GM23248 (cell line): ENCODE results near the gene GINS1. TPM values are rescaled to one million over a fixed set of nuclear protein-coding genes. Genes with fewer than 3 reads are reported as not detected.

Experiments used
- DNase-seq: peaks from one replicate; pipeline ENCODE4 v3.0.0-alpha.2; 2015
- H2AFZ ChIP-seq: fragments of 200-600 bp; sonication (generic); 2 replicates; pipeline ENCODE4 v1.6.1; 2016; ENCODE audit warnings: antibody characterized with exemption
- H3F3A ChIP-seq: fragments of 200-600 bp; sonication (generic); 2 replicates; pipeline ENCODE4 v1.6.1; 2016; ENCODE audit warnings: mild to moderate bottlenecking, antibody characterized with exemption, mixed run types; ENCODE audit not compliant: insufficient read depth
- H3K27ac ChIP-seq: fragments of 200-600 bp; sonication (generic); 2 replicates; pipeline ENCODE4 v1.5.1; 2016; ENCODE audit warnings: mild to moderate bottlenecking
- H3K27me3 ChIP-seq: fragments of 200-600 bp; sonication (generic); replicated peaks from 2 replicates; pipeline ENCODE4 v1.6.1; 2016; ENCODE audit warnings: mild to moderate bottlenecking; ENCODE audit not compliant: insufficient read depth
- H3K36me3 ChIP-seq: fragments of 200-600 bp; sonication (generic); 2 replicates; pipeline ENCODE4 v1.6.1; 2016; ENCODE audit warnings: low read depth, mild to moderate bottlenecking
- H3K4me1 ChIP-seq: fragments of 200-600 bp; sonication (generic); 2 replicates; pipeline ENCODE4 v1.6.1; 2016; ENCODE audit warnings: mild to moderate bottlenecking; ENCODE audit not compliant: insufficient read depth
- H3K4me2 ChIP-seq: fragments of 200-600 bp; sonication (generic); one replicate; pipeline ENCODE4 v1.6.1; 2016; ENCODE audit warnings: mild to moderate bottlenecking; ENCODE audit not compliant: unreplicated experiment
- H3K4me3 ChIP-seq: fragments of 200-600 bp; sonication (generic); 2 replicates; pipeline ENCODE4 v1.5.1; 2016; ENCODE audit warnings: mild to moderate bottlenecking
- H3K79me2 ChIP-seq: fragments of 200-600 bp; sonication (generic); 2 replicates; pipeline ENCODE4 v1.6.1; 2016; ENCODE audit warnings: mild to moderate bottlenecking; ENCODE audit not compliant: insufficient read depth
- H3K9ac ChIP-seq: fragments of 200-600 bp; sonication (generic); 2 replicates; pipeline ENCODE4 v1.6.1; 2016; ENCODE audit warnings: mild to moderate bottlenecking
- H3K9me2 ChIP-seq: fragments of 200-600 bp; sonication (generic); 2 replicates; pipeline ENCODE4 v1.6.1; 2016; ENCODE audit warnings: mixed run types, mild to moderate bottlenecking, moderate library complexity; ENCODE audit not compliant: insufficient read depth
- H3K9me3 ChIP-seq: fragments of 200-600 bp; sonication (generic); one replicate; pipeline ENCODE4 v1.6.1; 2017; ENCODE audit warnings: low read depth
- H4K20me1 ChIP-seq: fragments of 200-600 bp; sonication (generic); 2 replicates; pipeline ENCODE4 v1.6.0; 2016; ENCODE audit not compliant: insufficient read depth
- EZH2 ChIP-seq: fragments of 200-600 bp; sonication (generic); IDR thresholded peaks from 2 replicates; pipeline ENCODE4 v1.6.1; 2018; ENCODE audit warnings: antibody characterized with exemption, mild to moderate bottlenecking; ENCODE audit not compliant: insufficient read depth, poor library complexity, severe bottlenecking
- EZH2phosphoT487 ChIP-seq: fragments of 200-600 bp; sonication (generic); IDR thresholded peaks from 2 replicates; pipeline ENCODE4 v1.6.1; 2018; ENCODE audit warnings: antibody characterized with exemption, moderate library complexity, mild to moderate bottlenecking, low read depth; ENCODE audit not compliant: insufficient read depth
- WGBS, 2 experiments: methylation state at CpG; one replicate each; pipeline ENCODE4 v1.1.6; 2015 to 2017; ENCODE audit warnings: low lambda C conversion rate in 2 of 2, low coverage in 1 of 2; ENCODE audit errors: missing lambda C conversion rate in 2 of 2; 5-methylcytosine and 5-hydroxymethylcytosine counted together
- in situ Hi-C: fragments of 300-500 bp; cut with MboI; formaldehyde crosslinking; loops from 2 replicates; pipeline ENCODE4 v1.15.0; 2020
- polyA plus RNA-seq: library from polyadenylated mRNA; unstranded; fragments of >200 nt; fragmentation: Nextera tagmentation; extraction: Ambion mirVana; gene quantifications from 2 replicates; pipeline ENCODE4 v1.2.1, GENCODE V29; 2016
- total RNA-seq: library from RNA; depleted of rRNA; stranded (reverse); fragments of >200 nt; shearing (Covaris generic); gene quantifications from 2 replicates; pipeline ENCODE4 v1.2.3, GENCODE V29; 2014

GINS1 gene
- total and polyA plus RNA-seq, 2 experiments from 2014 or later: 4.4 to 7.5 TPM

DNA sequence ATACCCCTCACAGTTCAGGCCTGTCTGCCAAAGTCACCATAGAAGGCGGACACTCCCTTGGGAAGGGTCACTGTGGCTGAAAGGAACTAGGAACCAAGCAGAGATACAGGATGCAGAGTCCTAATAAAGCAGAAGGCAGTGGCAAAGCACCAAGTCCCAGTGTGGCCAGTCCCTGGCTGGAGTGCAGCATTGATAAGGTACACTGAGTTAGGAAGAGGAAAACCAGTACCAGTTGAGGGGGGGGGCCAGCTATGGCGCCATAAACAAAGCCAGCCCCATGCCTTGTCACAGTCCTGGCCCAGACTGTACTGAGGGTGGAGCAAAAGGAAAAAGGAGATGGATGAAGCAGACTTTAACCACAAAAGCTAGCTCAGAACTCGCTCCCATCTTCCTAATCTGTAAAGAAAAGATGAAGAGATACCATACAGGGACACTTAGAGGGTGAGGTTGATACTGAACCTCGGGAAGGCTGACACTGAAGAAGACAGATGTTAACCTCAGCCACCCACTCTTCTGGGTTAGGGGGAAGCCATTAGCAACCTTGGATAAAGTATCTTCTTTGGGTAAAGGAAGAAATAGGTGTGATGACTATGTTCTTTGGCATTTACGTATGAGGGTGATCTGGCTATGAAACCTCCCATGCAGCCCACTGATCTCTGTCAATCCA is 24.6 kb upstream of the GINS1 start:
- in situ Hi-C loops: no loop called here
- Histone ChIP-seq H3F3A (no peaks in the 10 kb centered on the region), H3K4me2 (no peak overlapping the region), H3K9me2 (no peaks in the 10 kb centered on the region), H4K20me1 (no peaks in the 10 kb centered on the region), H3K27ac (no peak overlapping the region), H3K27me3 (no peaks in the 10 kb centered on the region), H3K9ac (no peak overlapping the region), H3K4me1 (no peaks in the 10 kb centered on the region), H3K79me2 (peaks cover 100% of the 10 kb centered on the region), H3K9me3 (no peaks in the 10 kb centered on the region), H2AFZ (no peak overlapping the region), H3K36me3 (no peaks in the 10 kb centered on the region; the same call in 1 of the 2 replicates), H3K4me3 (no peak overlapping the region)
- no peak for TF ChIP-seq EZH2phosphoT487
- TF ChIP-seq EZH2: no peak
- WGBS, 2 experiments: 91 to 92% methylated on average over 5 of the region's 5 CpGs
- DNase-seq: no peak

DNA sequence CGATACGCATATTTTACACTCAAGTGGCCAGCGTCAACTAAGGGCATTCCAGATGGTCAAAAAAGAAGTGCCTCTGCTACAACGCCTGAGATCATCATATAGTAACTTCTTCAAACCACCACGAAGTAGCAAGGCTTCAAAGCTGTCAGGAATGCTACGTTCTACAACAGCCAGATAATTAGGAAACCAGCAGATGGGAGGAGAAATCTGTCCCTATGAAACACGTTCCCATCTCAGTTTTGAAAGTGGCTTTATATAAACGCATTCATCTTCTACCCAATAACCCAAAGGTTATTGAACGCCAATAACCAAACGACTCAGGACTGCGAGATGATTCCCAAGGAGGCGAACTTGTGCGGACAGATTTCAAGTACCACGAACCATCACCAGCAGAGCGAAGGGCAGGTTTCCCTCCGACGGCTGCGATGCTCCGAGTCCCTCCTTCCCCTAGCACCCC is 18.0 kb upstream of the GINS1 start:
- peak; percentile 70 for DNase-seq
- 9% methylated on average over 19 of the region's 19 CpGs for WGBS, 2 experiments
- H3K4me3 ChIP-seq: peak overlapping the region; percentile 84
- peak overlapping the region; percentile 70 for H3K4me2 ChIP-seq
- H3K9me2 ChIP-seq: no peaks in the 10 kb centered on the region
- in situ Hi-C loops: no loop called here
- peak overlapping the region; percentile 88 for H3K9ac ChIP-seq
- no peaks in the 10 kb centered on the region for H3K27me3 ChIP-seq
- TF ChIP-seq EZH2: no peak
- no peak for TF ChIP-seq EZH2phosphoT487
- no peaks in the 10 kb centered on the region for H3K9me3 ChIP-seq
- peaks cover 52% of the 10 kb centered on the region for H3K79me2 ChIP-seq
- H3F3A ChIP-seq: peaks cover 9% of the 10 kb centered on the region
- H4K20me1 ChIP-seq: no peaks in the 10 kb centered on the region
- 0 out of 2 replicates have a peak, but pooled peaks cover 5% of the 10 kb centered on the region for H3K4me1 ChIP-seq
- H3K36me3 ChIP-seq: no peaks in the 10 kb centered on the region
- H2AFZ ChIP-seq: peak overlapping the region; percentile 74
- H3K27ac ChIP-seq: peak overlapping the region; percentile 77

DNA sequence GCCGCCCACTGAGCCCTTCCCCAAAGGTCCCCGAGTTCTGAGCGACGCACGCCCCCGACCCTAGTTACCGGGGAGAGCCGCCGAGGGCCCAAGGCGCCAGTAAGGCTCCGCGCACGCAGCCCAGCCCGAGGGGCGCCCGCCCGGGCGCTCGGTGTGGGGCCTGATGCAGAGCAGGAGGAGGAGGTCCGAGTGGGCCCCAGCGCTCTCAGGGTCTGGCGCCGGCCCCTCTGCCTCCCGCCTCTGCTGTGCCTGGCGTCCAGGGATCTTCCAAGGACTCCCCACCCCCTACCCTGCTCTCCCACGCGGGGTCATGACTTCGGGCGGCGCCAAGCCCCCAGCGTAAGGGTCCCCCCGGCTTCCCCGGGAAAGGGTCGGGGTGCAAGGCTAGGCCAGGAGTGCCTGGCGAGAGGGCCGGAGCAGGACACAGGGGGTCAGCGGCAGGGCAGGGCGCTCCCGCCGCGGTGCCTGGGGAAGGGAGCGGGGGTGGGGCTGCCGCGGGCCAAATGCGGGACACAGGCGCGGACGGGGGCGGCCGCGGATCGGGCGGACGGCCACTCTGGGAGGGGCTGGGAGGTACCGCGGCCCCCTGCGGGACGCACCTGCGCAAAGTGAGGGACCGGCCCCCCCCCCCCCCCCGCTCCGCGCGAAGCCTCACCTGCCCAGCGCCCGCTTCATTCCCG is 17.5 kb upstream of the GINS1 start:
- in situ Hi-C loops: no loop called here
- Histone ChIP-seq H2AFZ (peak overlapping the region; percentile 74), H3K36me3 (no peaks in the 10 kb centered on the region), H3K27me3 (no peaks in the 10 kb centered on the region), H3K4me3 (peak overlapping the region; percentile 84), H3K9me3 (no peaks in the 10 kb centered on the region), H3K4me1 (0 out of 2 replicates have a peak, but pooled peaks cover 5% of the 10 kb centered on the region), H3K79me2 (peaks cover 46% of the 10 kb centered on the region), H3K9ac (peak overlapping the region; percentile 88), H3F3A (peaks cover 9% of the 10 kb centered on the region), H3K27ac (peak overlapping the region; percentile 77), H3K4me2 (peak overlapping the region; percentile 70), H4K20me1 (no peaks in the 10 kb centered on the region), H3K9me2 (no peaks in the 10 kb centered on the region)
- TF ChIP-seq EZH2phosphoT487: no peak
- no peak for TF ChIP-seq EZH2
- 0 to 2% methylated on average over 30 to 41 of the region's 67 CpGs for WGBS, 2 experiments
- peak; percentile 58 for DNase-seq

DNA sequence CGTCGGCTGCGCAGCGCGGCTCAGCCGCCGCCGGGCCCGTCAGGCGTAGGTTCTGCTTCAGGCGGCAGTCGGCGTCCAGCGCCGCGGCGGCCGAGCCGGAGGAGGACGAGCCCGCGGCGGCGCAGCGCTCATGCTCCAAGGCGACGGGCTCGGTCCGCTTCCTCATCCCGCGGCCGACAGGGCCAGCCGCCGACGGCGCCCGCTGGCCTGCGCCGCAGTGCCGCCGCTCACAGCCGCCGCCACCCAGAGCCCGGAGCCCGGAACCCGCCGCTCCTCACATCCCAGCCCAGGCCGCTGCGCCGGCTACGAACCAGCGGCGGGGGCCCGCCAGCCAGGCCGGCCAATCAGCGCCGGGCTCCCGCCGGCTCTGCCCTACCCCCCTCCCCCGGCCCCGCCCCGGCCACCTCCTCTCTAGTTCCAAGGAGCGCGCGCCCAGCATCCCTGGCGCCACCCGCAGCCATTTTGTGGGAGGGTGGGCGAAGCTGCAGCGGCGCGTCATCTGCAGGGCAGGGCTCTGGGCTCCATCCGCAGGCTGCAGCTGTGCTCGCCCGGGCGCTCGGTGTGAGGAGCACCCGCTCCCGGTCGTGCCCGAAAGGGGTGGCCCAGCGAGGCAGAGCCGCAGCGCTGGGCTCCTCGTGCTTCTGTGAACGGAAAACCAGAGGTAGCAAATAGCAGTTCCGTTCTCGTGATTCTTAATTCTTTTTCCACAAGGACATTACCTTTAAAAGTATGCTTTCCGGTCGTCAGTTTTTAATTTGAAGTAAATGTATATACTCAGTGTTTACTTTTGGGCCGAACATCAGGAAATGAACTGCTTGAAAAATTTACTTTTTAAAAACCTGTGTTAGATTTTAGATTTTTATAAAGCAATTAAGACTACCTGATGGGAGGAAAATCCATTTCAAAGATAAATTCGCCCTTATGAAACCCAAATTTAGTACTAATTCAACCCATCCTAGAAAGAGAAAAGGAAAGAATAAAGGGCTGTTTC is 16.6 kb upstream of the GINS1 start, which contains the start of gene ABHD12:
Gene ABHD12, minus strand, starts transcription at position 298 of the 991 bp plus-strand sequence. Its CDS starts 132 bp downstream, at position 166.
- no peaks in the 10 kb centered on the region for H4K20me1 ChIP-seq
- H2AFZ ChIP-seq: peak within 1 kb of the TSS; percentile 89
- peaks cover 38% of the 10 kb centered on the region for H3K79me2 ChIP-seq
- in situ Hi-C loops: no loop called here
- no peaks in the 10 kb centered on the region for H3K9me3 ChIP-seq
- H3K9ac ChIP-seq: peak within 1 kb of the TSS; percentile 91
- 1% methylated on average over 48 to 62 of the region's 91 CpGs for WGBS, 2 experiments
- peak within 1 kb of the TSS; percentile 93 for H3K4me2 ChIP-seq
- peak within 1 kb of the TSS; percentile 83 for H3K27ac ChIP-seq
- H3F3A ChIP-seq: peaks cover 9% of the 10 kb centered on the region
- no peaks in the 10 kb centered on the region for H3K9me2 ChIP-seq
- H3K27me3 ChIP-seq: no peaks in the 10 kb centered on the region
- TF ChIP-seq EZH2 (no peak), EZH2phosphoT487 (no peak)
- peak; percentile 100 for DNase-seq
- peak within 1 kb of the TSS; percentile 84 for H3K4me3 ChIP-seq
- no peaks in the 10 kb centered on the region for H3K36me3 ChIP-seq
- 0 out of 2 replicates have a peak, but pooled peaks cover 5% of the 10 kb centered on the region for H3K4me1 ChIP-seq
